ENCODE results near the gene NPAP1. TPM values are rescaled to one million over a fixed set of nuclear protein-coding genes. Genes with fewer than 3 reads are reported as not detected.
"Not testable (repeated sequence)": the region's sequence is repeated elsewhere in the genome, so short reads cannot be mapped to it uniquely, and the experiment has no call there.

NPAP1 gene
- total RNA-seq, 4 donors from 2014 or later = 0.81 to 2.0 (median 1.6) TPM

DNA sequence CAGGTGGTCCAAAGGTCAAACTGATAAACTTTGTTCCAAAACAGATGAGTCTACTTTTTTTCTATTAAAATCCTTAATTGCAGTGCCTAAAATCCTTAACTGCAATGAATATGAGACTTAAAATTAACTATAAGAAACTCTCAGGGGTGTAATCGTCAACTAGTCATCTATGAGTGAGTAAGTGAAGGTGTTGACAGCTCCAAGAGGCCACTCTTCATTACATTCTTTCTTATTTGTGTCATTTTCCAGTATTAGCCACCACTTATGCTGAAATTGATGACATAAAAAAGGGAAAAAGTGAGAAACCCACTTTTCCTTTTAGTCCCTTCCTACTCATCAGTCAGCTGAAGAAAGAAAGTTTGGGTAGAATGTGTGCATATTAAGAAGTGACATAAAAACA, 12.6 kb upstream of the NPAP1 start:
- H3K9me3 ChIP-seq = no peaks in the 10 kb centered on the region
- no peak for TF ChIP-seq CTCF (IDR thresholded peaks at IDR 0.05)
- TF ChIP-seq POLR2A (IDR thresholded peaks at IDR 0.05) = no peak
- 50 to 57% methylated on average over 1 of the region's 1 CpG for WGBS, 2 donors
- H3K27ac ChIP-seq = no peak overlapping the region
- H3K4me3 ChIP-seq (replicated peaks in 1 of 3) = no peak overlapping the region
- H3K4me1 ChIP-seq = no peaks in the 10 kb centered on the region
- H3K36me3 ChIP-seq = no peaks in the 10 kb centered on the region
- intact Hi-C loops (cut with DNase I) = no loop called here
- no peak for DNase-seq
- H3K27me3 ChIP-seq = no peaks in the 10 kb centered on the region

- WGBS, 2 donors = 83 to 91% methylated on average over 13 to 14 of the region's 14 CpGs
- H3K27ac ChIP-seq = no peak overlapping the region
- no peaks in the 10 kb centered on the region for H3K9me3 ChIP-seq
- H3K36me3 ChIP-seq = no peaks in the 10 kb centered on the region
- intact Hi-C loops (cut with DNase I) = no loop called here
- H3K4me3 ChIP-seq (replicated peaks in 1 of 3) = no peak overlapping the region
- no peak for TF ChIP-seq POLR2A (IDR thresholded peaks at IDR 0.05)
- no peak for TF ChIP-seq CTCF (IDR thresholded peaks at IDR 0.05)
- H3K4me1 ChIP-seq = no peaks in the 10 kb centered on the region
- DNase-seq = no peak
- no peaks in the 10 kb centered on the region for H3K27me3 ChIP-seq
These were observed 856 bp downstream of the NPAP1 start for GRCh38 chr15:24676431-24676830.

DNA sequence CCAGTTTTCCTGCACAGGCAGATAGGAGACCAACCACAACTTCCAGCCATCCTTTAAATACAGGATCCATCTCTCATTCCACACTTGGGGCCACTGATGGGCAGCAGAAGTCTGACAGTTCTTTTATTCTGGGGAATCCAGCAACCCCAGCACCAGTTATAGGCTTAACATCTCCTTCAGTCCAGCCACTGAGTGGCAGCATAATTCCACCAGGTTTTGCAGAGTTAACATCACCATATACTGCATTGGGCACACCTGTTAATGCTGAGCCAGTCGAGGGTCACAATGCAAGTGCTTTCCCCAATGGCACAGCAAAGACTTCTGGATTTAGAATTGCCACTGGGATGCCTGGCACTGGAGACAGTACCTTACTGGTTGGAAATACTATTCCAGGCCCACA, 2.9 kb downstream of the NPAP1 start:
- no peaks in the 10 kb centered on the region for H3K9me3 ChIP-seq
- intact Hi-C loops (cut with DNase I) = no loop called here
- H3K4me3 ChIP-seq (replicated peaks in 1 of 3) = no peak overlapping the region
- DNase-seq = no peak
- H3K27me3 ChIP-seq = no peaks in the 10 kb centered on the region
- TF ChIP-seq CTCF (IDR thresholded peaks at IDR 0.05) (no peak), POLR2A (IDR thresholded peaks at IDR 0.05) (no peak)
- H3K4me1 ChIP-seq = no peaks in the 10 kb centered on the region
- H3K27ac ChIP-seq = no peak overlapping the region
- WGBS, 2 donors = 60 to 78% methylated on average over 1 of the region's 1 CpG
- H3K36me3 ChIP-seq = no peaks in the 10 kb centered on the region

- Histone ChIP-seq H3K36me3 (no peaks in the 10 kb centered on the region), H3K27me3 (no peaks in the 10 kb centered on the region), H3K9me3 (no peaks in the 10 kb centered on the region), H3K27ac (peak overlapping the region in 1 of 3 donors; percentile 33), H3K4me1 (no peaks in the 10 kb centered on the region), H3K4me3 (replicated peaks in 1 of 3) (no peak overlapping the region)
- intact Hi-C loops (cut with DNase I) = no loop called here
- 62 to 65% methylated on average over 3 of the region's 3 CpGs for WGBS, 2 donors
- no peak for DNase-seq
- no peak for TF ChIP-seq CTCF (IDR thresholded peaks at IDR 0.05)
- TF ChIP-seq POLR2A (IDR thresholded peaks at IDR 0.05) = no peak
These were observed 6.4 kb downstream of the NPAP1 start for GRCh38 chr15:24682002-24682401.

DNA sequence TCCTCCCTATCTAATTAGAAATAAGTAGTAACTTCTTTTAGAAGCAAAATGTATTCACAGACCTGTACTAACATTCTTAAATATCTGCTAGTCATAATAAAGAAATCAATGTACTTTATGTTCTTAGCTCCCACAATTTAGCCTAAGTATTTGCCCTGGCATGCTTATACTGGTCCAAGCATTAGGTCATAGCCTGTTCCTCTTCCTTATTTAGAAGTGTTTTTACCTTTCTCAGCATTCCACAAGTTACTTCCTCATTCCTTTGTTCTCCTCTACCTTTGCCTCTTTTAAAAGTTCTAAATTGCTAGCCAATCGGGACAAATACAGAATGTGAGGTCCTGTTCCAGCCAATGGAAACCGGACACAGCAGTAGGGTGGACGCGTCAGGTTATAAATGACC, 7.3 kb downstream of the NPAP1 start:
- H3K4me1 ChIP-seq; H3K4me3 ChIP-seq (replicated peaks in 1 of 3); H3K36me3 ChIP-seq; DNase-seq; intact Hi-C loops (cut with DNase I); H3K27me3 ChIP-seq; H3K9me3 ChIP-seq: not testable (repeated sequence)
- WGBS, 2 donors = 84 to 86% methylated on average over 4 of the region's 4 CpGs
- H3K27ac ChIP-seq = peak overlapping the region in 1 of 3 donors; percentile 33

- Histone ChIP-seq H3K9me3 (no peaks in the 10 kb centered on the region), H3K27me3 (no peaks in the 10 kb centered on the region), H3K4me3 (replicated peaks in 1 of 3) (no peak overlapping the region), H3K36me3 (no peaks in the 10 kb centered on the region), H3K27ac (no peak overlapping the region), H3K4me1 (no peaks in the 10 kb centered on the region)
- WGBS, 2 donors = 90 to 100% methylated on average over 1 of the region's 1 CpG
- intact Hi-C loops (cut with DNase I) = no loop called here
- DNase-seq = no peak
- TF ChIP-seq CTCF (IDR thresholded peaks at IDR 0.05) (no peak), POLR2A (IDR thresholded peaks at IDR 0.05) (no peak)
These were observed 8.2 kb downstream of the NPAP1 start for GRCh38 chr15:24683736-24684135.

All from thyroid gland (tissue), 4 donors.